ENCODE measurements around the gene SERPING1. TPM values are rescaled to one million over a fixed set of nuclear protein-coding genes. Genes with fewer than 3 reads are reported as not detected.

Gene SERPING1
- polyA plus RNA-seq, 1 donor (not counting 4 experiments of a cell fraction or from before 2014, with no cell fraction given), result 12.8 TPM

GRCh38 chr11:57571606-57572005 is 25.9 kb upstream of the SERPING1 start:
- Histone ChIP-seq H3K4me1 (ENCODE audit: control insufficient read depth, extremely low read depth, insufficient read depth, low read length) (peaks cover 11% of the 10 kb centered on the region), H3K9me3 (ENCODE audit: control insufficient read depth, low read depth, low read length) (no peaks in the 10 kb centered on the region), H3K4me3 (ENCODE audit: control insufficient read depth in 2 of 3, extremely low read depth in 1 of 3, insufficient read depth in 2 of 3, low read depth in 1 of 3, low read length in 3 of 3) (no peak overlapping the region), H3K9me1 (ENCODE audit: control insufficient read depth, extremely low read depth, insufficient read depth, low read length) (no peaks in the 10 kb centered on the region), H3K27ac (ENCODE audit: control insufficient read depth, insufficient read depth, low read length) (no peak overlapping the region), H3K36me3 (ENCODE audit: control insufficient read depth in 2 of 2, extremely low read depth in 1 of 2, insufficient read depth in 2 of 2, low read length in 2 of 2) (no peaks in the 10 kb centered on the region), H3K9ac (ENCODE audit: control insufficient read depth, extremely low read depth, insufficient read depth, low read length) (no peak overlapping the region), H2AFZ (ENCODE audit: control insufficient read depth, low read length) (no peak overlapping the region), H3K27me3 (ENCODE audit: control insufficient read depth, extremely low read depth, insufficient read depth, low read length) (no peaks in the 10 kb centered on the region), H3K4me2 (ENCODE audit: control insufficient read depth, extremely low read depth, insufficient read depth, low read depth, low read length) (no peak overlapping the region), H4K20me1 (ENCODE audit: control insufficient read depth, extremely low read depth, insufficient read depth, low read length) (no peaks in the 10 kb centered on the region), H3K79me2 (ENCODE audit: control insufficient read depth, insufficient read depth, low read length) (peaks cover 5% of the 10 kb centered on the region)
- no peak for TF ChIP-seq CTCF (optimal IDR thresholded peaks at IDR 0.05 in 1 of 3, IDR thresholded peaks at IDR 0.05 in 1 of 3, conservative IDR thresholded peaks at IDR 0.05 in 1 of 3; ENCODE audit: extremely low read depth in 1 of 3, insufficient read depth in 2 of 3, low read length in 3 of 3)
- no peak for TF ChIP-seq EZH2 (IDR thresholded peaks at IDR 0.05; ENCODE audit: low read length)
- no peak for DNase-seq (ENCODE audit: low read depth, low spot score)
- FAIRE-seq, result no peak
- dilution Hi-C loops (cut with MboI; ENCODE audit: extremely low pct_ligation_motif_present, low sequenced_read_pairs), result no loop called here

GRCh38 chr11:57574061-57574460 is 23.4 kb upstream of the SERPING1 start:
- H3K36me3 ChIP-seq (ENCODE audit: control insufficient read depth in 2 of 2, extremely low read depth in 1 of 2, insufficient read depth in 2 of 2, low read length in 2 of 2), result no peaks in the 10 kb centered on the region
- H3K9me1 ChIP-seq (ENCODE audit: control insufficient read depth, extremely low read depth, insufficient read depth, low read length), result no peaks in the 10 kb centered on the region
- TF ChIP-seq CTCF (optimal IDR thresholded peaks at IDR 0.05 in 1 of 3, IDR thresholded peaks at IDR 0.05 in 1 of 3, conservative IDR thresholded peaks at IDR 0.05 in 1 of 3; ENCODE audit: extremely low read depth in 1 of 3, insufficient read depth in 2 of 3, low read length in 3 of 3), result no peak
- no peak for TF ChIP-seq EZH2 (IDR thresholded peaks at IDR 0.05; ENCODE audit: low read length)
- no peak for FAIRE-seq
- peaks cover 7% of the 10 kb centered on the region for H3K4me1 ChIP-seq (ENCODE audit: control insufficient read depth, extremely low read depth, insufficient read depth, low read length)
- dilution Hi-C loops (cut with MboI; ENCODE audit: extremely low pct_ligation_motif_present, low sequenced_read_pairs), result no loop called here
- H3K79me2 ChIP-seq (ENCODE audit: control insufficient read depth, insufficient read depth, low read length), result no peaks in the 10 kb centered on the region
- no peaks in the 10 kb centered on the region for H3K27me3 ChIP-seq (ENCODE audit: control insufficient read depth, extremely low read depth, insufficient read depth, low read length)
- no peak for DNase-seq (ENCODE audit: low read depth, low spot score)
- no peak overlapping the region for H3K9ac ChIP-seq (ENCODE audit: control insufficient read depth, extremely low read depth, insufficient read depth, low read length)
- no peak overlapping the region for H3K4me3 ChIP-seq (ENCODE audit: control insufficient read depth in 2 of 3, extremely low read depth in 1 of 3, insufficient read depth in 2 of 3, low read depth in 1 of 3, low read length in 3 of 3)
- H3K27ac ChIP-seq (ENCODE audit: control insufficient read depth, insufficient read depth, low read length), result no peak overlapping the region
- no peak overlapping the region for H3K4me2 ChIP-seq (ENCODE audit: control insufficient read depth, extremely low read depth, insufficient read depth, low read depth, low read length)
- H2AFZ ChIP-seq (ENCODE audit: control insufficient read depth, low read length), result no peak overlapping the region
- no peaks in the 10 kb centered on the region for H4K20me1 ChIP-seq (ENCODE audit: control insufficient read depth, extremely low read depth, insufficient read depth, low read length)
- H3K9me3 ChIP-seq (ENCODE audit: control insufficient read depth, low read depth, low read length), result no peaks in the 10 kb centered on the region

Data from keratinocyte (primary cell).